A549 (cell line): Measurements from ENCODE around the gene TEF. TPM values are rescaled to one million over a fixed set of nuclear protein-coding genes. Genes with fewer than 3 reads are reported as not detected.

ENCODE experiments used
- polyA plus RNA-seq, 4 experiments: library from polyadenylated mRNA; depleted of rRNA in 3 of 4; stranded (reverse); fragments of >200 nt; fragmentation: RNase III in 1 of 4; extraction: RNeasy Plus Mini Kit Qiagen cat#74134 plus additional on column Dnase treatment in 1 of 4; gene quantifications; 2 replicates in 3 of 4; 3 replicates in 1 of 4; pipeline ENCODE4 v1.2.3, GENCODE V29; 2011 to 2017
- small RNA-seq, 6 experiments: library from RNA; depleted of rRNA; stranded (forward); fragments of <200 nt; gene quantifications; one replicate each; pipeline ENCODE3, GENCODE V24; 2012

The TEF gene
- polyA plus RNA-seq, 2 of the 4 experiments (the other 2 are of a cell fraction), result 1.4 to 2.8 TPM

Small RNA genes within 50 kb of the gene (small RNA-seq; reads per million reads assigned to genes)
- 0 to 0.43 (median 0) reads per million in 6 experiments for gene RNU6-495P

Other genes starting within 250 kb of the TEF start
- 17.0 and 17.3 TPM in 2 replicates for gene L3MBTL2, start 176.6 kb upstream of the TEF start, polyA plus RNA-seq (2011; rRNA removed)
- gene L3MBTL2, start 176.6 kb upstream of the TEF start, polyA plus RNA-seq (2017; fragmentation: RNase III; extraction: RNeasy Plus Mini Kit Qiagen cat#74134 plus additional on column Dnase treatment), result 14.5 to 15.9 TPM (median 15.5 TPM) in 3 replicates
- gene CHADL, start 141.0 kb upstream of the TEF start, polyA plus RNA-seq (2011; rRNA removed), result not detected in 2 replicates
- gene CHADL, start 141.0 kb upstream of the TEF start, polyA plus RNA-seq (2017; fragmentation: RNase III; extraction: RNeasy Plus Mini Kit Qiagen cat#74134 plus additional on column Dnase treatment), result not detected in 3 replicates
- 43.0 and 44.9 TPM in 2 replicates for gene RANGAP1, start 95.8 kb upstream of the TEF start, polyA plus RNA-seq (2011; rRNA removed)
- gene RANGAP1, start 95.8 kb upstream of the TEF start, polyA plus RNA-seq (2017; fragmentation: RNase III; extraction: RNeasy Plus Mini Kit Qiagen cat#74134 plus additional on column Dnase treatment), result 66.5 to 81.3 TPM (median 75.1 TPM) in 3 replicates
- 12.4 and 13.5 TPM in 2 replicates for gene ZC3H7B, start 80.4 kb upstream of the TEF start, polyA plus RNA-seq (2011; rRNA removed)
- gene ZC3H7B, start 80.4 kb upstream of the TEF start, polyA plus RNA-seq (2017; fragmentation: RNase III; extraction: RNeasy Plus Mini Kit Qiagen cat#74134 plus additional on column Dnase treatment), result 22.8 to 23.5 TPM (median 23.5 TPM) in 3 replicates
- 11.4 and 11.7 TPM in 2 replicates for gene TOB2, start 64.9 kb downstream of the TEF start, polyA plus RNA-seq (2011; rRNA removed)
- gene TOB2, start 64.9 kb downstream of the TEF start, polyA plus RNA-seq (2017; fragmentation: RNase III; extraction: RNeasy Plus Mini Kit Qiagen cat#74134 plus additional on column Dnase treatment), result 13.6 to 14.7 TPM (median 14.4 TPM) in 3 replicates
- gene PHF5A, start 86.8 kb downstream of the TEF start, polyA plus RNA-seq (2011; rRNA removed), result 69.4 and 82.6 TPM in 2 replicates
- 78.4 to 86.6 TPM (median 80.1 TPM) in 3 replicates for gene PHF5A, start 86.8 kb downstream of the TEF start, polyA plus RNA-seq (2017; fragmentation: RNase III; extraction: RNeasy Plus Mini Kit Qiagen cat#74134 plus additional on column Dnase treatment)
- gene ACO2, start 87.2 kb downstream of the TEF start, polyA plus RNA-seq (2011; rRNA removed), result 30.7 and 32.8 TPM in 2 replicates
- 43.7 to 45.7 TPM (median 43.7 TPM) in 3 replicates for gene ACO2, start 87.2 kb downstream of the TEF start, polyA plus RNA-seq (2017; fragmentation: RNase III; extraction: RNeasy Plus Mini Kit Qiagen cat#74134 plus additional on column Dnase treatment)
- 24.5 and 26.0 TPM in 2 replicates for gene POLR3H, start 162.5 kb downstream of the TEF start, polyA plus RNA-seq (2011; rRNA removed)
- 26.1 to 27.7 TPM (median 27.5 TPM) in 3 replicates for gene POLR3H, start 162.5 kb downstream of the TEF start, polyA plus RNA-seq (2017; fragmentation: RNase III; extraction: RNeasy Plus Mini Kit Qiagen cat#74134 plus additional on column Dnase treatment)
- gene CSDC2, start 179.1 kb downstream of the TEF start, polyA plus RNA-seq (2011; rRNA removed), result 0.45 and 0.54 TPM in 2 replicates
- gene CSDC2, start 179.1 kb downstream of the TEF start, polyA plus RNA-seq (2017; fragmentation: RNase III; extraction: RNeasy Plus Mini Kit Qiagen cat#74134 plus additional on column Dnase treatment), result 1.7 to 2.8 TPM (median 2.6 TPM) in 3 replicates
- gene PMM1, start 207.9 kb downstream of the TEF start, polyA plus RNA-seq (2011; rRNA removed), result 26.2 and 28.7 TPM in 2 replicates
- 21.3 to 25.1 TPM (median 23.5 TPM) in 3 replicates for gene PMM1, start 207.9 kb downstream of the TEF start, polyA plus RNA-seq (2017; fragmentation: RNase III; extraction: RNeasy Plus Mini Kit Qiagen cat#74134 plus additional on column Dnase treatment)
- 19.4 and 22.7 TPM in 2 replicates for gene DESI1, start 239.1 kb downstream of the TEF start, polyA plus RNA-seq (2011; rRNA removed)
- gene DESI1, start 239.1 kb downstream of the TEF start, polyA plus RNA-seq (2017; fragmentation: RNase III; extraction: RNeasy Plus Mini Kit Qiagen cat#74134 plus additional on column Dnase treatment), result 13.9 to 17.1 TPM (median 14.9 TPM) in 3 replicates
- gene XRCC6, start 239.4 kb downstream of the TEF start, polyA plus RNA-seq (2011; rRNA removed), result 139 and 189 TPM in 2 replicates
- gene XRCC6, start 239.4 kb downstream of the TEF start, polyA plus RNA-seq (2017; fragmentation: RNase III; extraction: RNeasy Plus Mini Kit Qiagen cat#74134 plus additional on column Dnase treatment), result 556 to 624 TPM (median 577 TPM) in 3 replicates